Measurements from ENCODE around the gene APOA5.

DNA sequence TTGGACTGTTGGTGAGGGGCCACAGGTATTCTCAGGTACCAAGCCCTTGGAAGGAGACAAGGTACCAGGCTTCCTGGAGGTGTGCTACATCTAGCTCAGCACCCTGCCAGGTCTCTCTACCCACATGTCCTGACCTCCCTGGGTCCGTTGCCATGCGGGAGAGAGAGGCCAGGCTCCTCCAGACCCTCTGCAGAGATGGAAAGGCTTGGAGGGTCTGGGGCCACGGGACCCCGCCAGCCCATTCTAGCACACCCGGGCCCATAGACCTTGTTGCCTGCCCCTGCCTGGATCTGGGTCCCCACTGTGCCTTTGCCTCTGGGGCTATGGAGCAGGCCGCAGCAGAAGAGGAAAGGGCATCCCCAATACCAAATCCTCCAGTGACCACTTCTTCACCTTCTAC is 35.8 kb upstream of the APOA5 start:
- TF ChIP-seq EZH2 (IDR thresholded peaks at IDR 0.05; ENCODE audit: low read depth, unreplicated experiment) (no peak), POLR2AphosphoS5 (IDR thresholded peaks at IDR 0.05; ENCODE audit: low read depth) (no peak), EZH2phosphoT487 (IDR thresholded peaks at IDR 0.05; ENCODE audit: unreplicated experiment) (no peak), CTCF (conservative IDR thresholded peaks at IDR 0.05; ENCODE audit: low read depth in 2 of 2) (no peak), CREB1 (CRISPR knock-in tag; IDR thresholded peaks at IDR 0.05; ENCODE audit: low read depth) (no peak), NANOG (IDR thresholded peaks at IDR 0.05; ENCODE audit: borderline replicate concordance) (no peak), STAT1 (IDR thresholded peaks at IDR 0.05; ENCODE audit: unreplicated experiment) (no peak), JUNB (IDR thresholded peaks at IDR 0.05; ENCODE audit: unreplicated experiment) (no peak), ZNF114 (CRISPR knock-in tag; IDR thresholded peaks at IDR 0.05) (no peak), ZNF331 (CRISPR knock-in tag; IDR thresholded peaks at IDR 0.05; ENCODE audit: low read depth) (no peak)
- TF ChIP-seq, protein P1, sequence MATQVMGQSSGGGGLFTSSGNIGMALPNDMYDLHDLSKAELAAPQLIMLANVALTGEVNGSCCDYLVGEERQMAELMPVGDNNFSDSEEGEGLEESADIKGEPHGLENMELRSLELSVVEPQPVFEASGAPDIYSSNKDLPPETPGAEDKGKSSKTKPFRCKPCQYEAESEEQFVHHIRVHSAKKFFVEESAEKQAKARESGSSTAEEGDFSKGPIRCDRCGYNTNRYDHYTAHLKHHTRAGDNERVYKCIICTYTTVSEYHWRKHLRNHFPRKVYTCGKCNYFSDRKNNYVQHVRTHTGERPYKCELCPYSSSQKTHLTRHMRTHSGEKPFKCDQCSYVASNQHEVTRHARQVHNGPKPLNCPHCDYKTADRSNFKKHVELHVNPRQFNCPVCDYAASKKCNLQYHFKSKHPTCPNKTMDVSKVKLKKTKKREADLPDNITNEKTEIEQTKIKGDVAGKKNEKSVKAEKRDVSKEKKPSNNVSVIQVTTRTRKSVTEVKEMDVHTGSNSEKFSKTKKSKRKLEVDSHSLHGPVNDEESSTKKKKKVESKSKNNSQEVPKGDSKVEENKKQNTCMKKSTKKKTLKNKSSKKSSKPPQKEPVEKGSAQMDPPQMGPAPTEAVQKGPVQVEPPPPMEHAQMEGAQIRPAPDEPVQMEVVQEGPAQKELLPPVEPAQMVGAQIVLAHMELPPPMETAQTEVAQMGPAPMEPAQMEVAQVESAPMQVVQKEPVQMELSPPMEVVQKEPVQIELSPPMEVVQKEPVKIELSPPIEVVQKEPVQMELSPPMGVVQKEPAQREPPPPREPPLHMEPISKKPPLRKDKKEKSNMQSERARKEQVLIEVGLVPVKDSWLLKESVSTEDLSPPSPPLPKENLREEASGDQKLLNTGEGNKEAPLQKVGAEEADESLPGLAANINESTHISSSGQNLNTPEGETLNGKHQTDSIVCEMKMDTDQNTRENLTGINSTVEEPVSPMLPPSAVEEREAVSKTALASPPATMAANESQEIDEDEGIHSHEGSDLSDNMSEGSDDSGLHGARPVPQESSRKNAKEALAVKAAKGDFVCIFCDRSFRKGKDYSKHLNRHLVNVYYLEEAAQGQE (IDR thresholded peaks at IDR 0.05; ENCODE audit: unreplicated experiment): no peak
- TF ChIP-seq, protein P2, sequence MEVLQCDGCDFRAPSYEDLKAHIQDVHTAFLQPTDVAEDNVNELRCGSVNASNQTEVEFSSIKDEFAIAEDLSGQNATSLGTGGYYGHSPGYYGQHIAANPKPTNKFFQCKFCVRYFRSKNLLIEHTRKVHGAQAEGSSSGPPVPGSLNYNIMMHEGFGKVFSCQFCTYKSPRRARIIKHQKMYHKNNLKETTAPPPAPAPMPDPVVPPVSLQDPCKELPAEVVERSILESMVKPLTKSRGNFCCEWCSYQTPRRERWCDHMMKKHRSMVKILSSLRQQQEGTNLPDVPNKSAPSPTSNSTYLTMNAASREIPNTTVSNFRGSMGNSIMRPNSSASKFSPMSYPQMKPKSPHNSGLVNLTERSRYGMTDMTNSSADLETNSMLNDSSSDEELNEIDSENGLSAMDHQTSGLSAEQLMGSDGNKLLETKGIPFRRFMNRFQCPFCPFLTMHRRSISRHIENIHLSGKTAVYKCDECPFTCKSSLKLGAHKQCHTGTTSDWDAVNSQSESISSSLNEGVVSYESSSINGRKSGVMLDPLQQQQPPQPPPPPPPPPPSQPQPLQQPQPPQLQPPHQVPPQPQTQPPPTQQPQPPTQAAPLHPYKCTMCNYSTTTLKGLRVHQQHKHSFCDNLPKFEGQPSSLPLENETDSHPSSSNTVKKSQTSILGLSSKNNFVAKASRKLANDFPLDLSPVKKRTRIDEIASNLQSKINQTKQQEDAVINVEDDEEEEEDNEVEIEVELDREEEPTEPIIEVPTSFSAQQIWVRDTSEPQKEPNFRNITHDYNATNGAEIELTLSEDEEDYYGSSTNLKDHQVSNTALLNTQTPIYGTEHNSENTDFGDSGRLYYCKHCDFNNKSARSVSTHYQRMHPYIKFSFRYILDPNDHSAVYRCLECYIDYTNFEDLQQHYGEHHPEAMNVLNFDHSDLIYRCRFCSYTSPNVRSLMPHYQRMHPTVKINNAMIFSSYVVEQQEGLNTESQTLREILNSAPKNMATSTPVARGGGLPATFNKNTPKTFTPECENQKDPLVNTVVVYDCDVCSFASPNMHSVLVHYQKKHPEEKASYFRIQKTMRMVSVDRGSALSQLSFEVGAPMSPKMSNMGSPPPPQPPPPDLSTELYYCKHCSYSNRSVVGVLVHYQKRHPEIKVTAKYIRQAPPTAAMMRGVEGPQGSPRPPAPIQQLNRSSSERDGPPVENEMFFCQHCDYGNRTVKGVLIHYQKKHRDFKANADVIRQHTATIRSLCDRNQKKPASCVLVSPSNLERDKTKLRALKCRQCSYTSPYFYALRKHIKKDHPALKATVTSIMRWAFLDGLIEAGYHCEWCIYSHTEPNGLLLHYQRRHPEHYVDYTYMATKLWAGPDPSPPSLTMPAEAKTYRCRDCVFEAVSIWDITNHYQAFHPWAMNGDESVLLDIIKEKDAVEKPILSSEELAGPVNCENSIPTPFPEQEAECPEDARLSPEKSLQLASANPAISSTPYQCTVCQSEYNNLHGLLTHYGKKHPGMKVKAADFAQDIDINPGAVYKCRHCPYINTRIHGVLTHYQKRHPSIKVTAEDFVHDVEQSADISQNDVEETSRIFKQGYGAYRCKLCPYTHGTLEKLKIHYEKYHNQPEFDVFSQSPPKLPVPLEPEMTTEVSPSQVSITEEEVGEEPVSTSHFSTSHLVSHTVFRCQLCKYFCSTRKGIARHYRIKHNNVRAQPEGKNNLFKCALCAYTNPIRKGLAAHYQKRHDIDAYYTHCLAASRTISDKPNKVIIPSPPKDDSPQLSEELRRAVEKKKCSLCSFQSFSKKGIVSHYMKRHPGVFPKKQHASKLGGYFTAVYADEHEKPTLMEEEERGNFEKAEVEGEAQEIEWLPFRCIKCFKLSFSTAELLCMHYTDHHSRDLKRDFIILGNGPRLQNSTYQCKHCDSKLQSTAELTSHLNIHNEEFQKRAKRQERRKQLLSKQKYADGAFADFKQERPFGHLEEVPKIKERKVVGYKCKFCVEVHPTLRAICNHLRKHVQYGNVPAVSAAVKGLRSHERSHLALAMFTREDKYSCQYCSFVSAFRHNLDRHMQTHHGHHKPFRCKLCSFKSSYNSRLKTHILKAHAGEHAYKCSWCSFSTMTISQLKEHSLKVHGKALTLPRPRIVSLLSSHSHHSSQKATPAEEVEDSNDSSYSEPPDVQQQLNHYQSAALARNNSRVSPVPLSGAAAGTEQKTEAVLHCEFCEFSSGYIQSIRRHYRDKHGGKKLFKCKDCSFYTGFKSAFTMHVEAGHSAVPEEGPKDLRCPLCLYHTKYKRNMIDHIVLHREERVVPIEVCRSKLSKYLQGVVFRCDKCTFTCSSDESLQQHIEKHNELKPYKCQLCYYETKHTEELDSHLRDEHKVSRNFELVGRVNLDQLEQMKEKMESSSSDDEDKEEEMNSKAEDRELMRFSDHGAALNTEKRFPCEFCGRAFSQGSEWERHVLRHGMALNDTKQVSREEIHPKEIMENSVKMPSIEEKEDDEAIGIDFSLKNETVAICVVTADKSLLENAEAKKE (CRISPR knock-in tag; IDR thresholded peaks at IDR 0.05): no peak
- TF ChIP-seq, protein P3, sequence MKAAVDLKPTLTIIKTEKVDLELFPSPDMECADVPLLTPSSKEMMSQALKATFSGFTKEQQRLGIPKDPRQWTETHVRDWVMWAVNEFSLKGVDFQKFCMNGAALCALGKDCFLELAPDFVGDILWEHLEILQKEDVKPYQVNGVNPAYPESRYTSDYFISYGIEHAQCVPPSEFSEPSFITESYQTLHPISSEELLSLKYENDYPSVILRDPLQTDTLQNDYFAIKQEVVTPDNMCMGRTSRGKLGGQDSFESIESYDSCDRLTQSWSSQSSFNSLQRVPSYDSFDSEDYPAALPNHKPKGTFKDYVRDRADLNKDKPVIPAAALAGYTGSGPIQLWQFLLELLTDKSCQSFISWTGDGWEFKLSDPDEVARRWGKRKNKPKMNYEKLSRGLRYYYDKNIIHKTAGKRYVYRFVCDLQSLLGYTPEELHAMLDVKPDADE (IDR thresholded peaks at IDR 0.05): no peak
